K562 (cell line): ENCODE measurements around the gene GAL3ST2. TPM values are rescaled to one million over a fixed set of nuclear protein-coding genes. Genes with fewer than 3 reads are reported as not detected.
"Not testable (repeated sequence)": the region's sequence is repeated elsewhere in the genome, so short reads cannot be mapped to it uniquely, and the experiment has no call there.

Experiments used
- E2F4 ChIP-seq: sonication (generic); formaldehyde crosslinking; IDR thresholded peaks from 2 replicates; pipeline ENCODE4 v1.8.0; 2022; ENCODE audit warnings: mild to moderate bottlenecking, low read depth, missing genetic modification reagents
- LCOR ChIP-seq: sonication (generic); formaldehyde crosslinking; IDR thresholded peaks from 2 replicates; pipeline ENCODE4 v1.8.0; 2022; ENCODE audit warnings: mild to moderate bottlenecking, missing genetic modification reagents
- MGA ChIP-seq: fragments of 450-650 bp; IDR thresholded peaks from 2 replicates; pipeline ENCODE4 v1.6.1; 2016; ENCODE audit warnings: mild to moderate bottlenecking, moderate library complexity
- MYC ChIP-seq, 2 experiments: fragments of 250-450 bp in 1 of 2; sonication (Bioruptor Pico) in 1 of 2; IDR thresholded peaks; 2 replicates each; pipeline versions ENCODE4 v1.5.1 to v1.6.1; 2012 to 2021; ENCODE audit warnings: low read depth in 2 of 2, borderline replicate concordance in 1 of 2, improper control_type of control experiment in 1 of 2, low read length in 1 of 2, mild to moderate bottlenecking in 1 of 2, moderate library complexity in 1 of 2
- ZFX ChIP-seq: sonication (generic); formaldehyde crosslinking; IDR thresholded peaks from 2 replicates; pipeline ENCODE4 v1.8.0; 2022; ENCODE audit warnings: mild to moderate bottlenecking, missing genetic modification reagents, moderate library complexity
- ZNF263 ChIP-seq: sonication (generic); formaldehyde crosslinking; IDR thresholded peaks from 2 replicates; pipeline ENCODE4 v1.8.0; 2022; ENCODE audit warnings: mild to moderate bottlenecking, missing genetic modification reagents, borderline replicate concordance
- ZNF431 ChIP-seq: sonication (generic); formaldehyde crosslinking; IDR thresholded peaks from 2 replicates; pipeline ENCODE4 v1.8.0; 2022; ENCODE audit warnings: mild to moderate bottlenecking, missing genetic modification reagents
- polyA plus RNA-seq, 8 experiments: library from polyadenylated mRNA; depleted of rRNA in 4 of 8; stranded (reverse) in 5 of 8; unstranded in 3 of 8; fragments of >200 nt; fragmentation: Nextera tagmentation in 2 of 8; fragmentation: Illumina TruSeq in 1 of 8; extraction: Ambion mirVana in 2 of 8; extraction: Trizol in 1 of 8; gene quantifications; 2 replicates each; pipeline versions ENCODE4 v1.2.1 to v1.2.3, GENCODE V29; 2011 to 2014; ENCODE audit warnings: inconsistent platforms in 1 of 8, missing spikeins in 1 of 8
- total RNA-seq, 7 experiments: library from RNA; depleted of rRNA in 6 of 7; stranded (reverse); fragments of >200 nt in 6 of 7; fragmentation: Illumina TruSeq in 2 of 7; extraction: Trizol in 2 of 7; gene quantifications; 2 replicates each; pipeline versions ENCODE4 v1.2.1 to v1.2.3, GENCODE V29; 2011 to 2021; ENCODE audit warnings: low replicate concordance in 1 of 7
- TF ChIP-seq, protein P1 (sequence below): fragments of 450-650 bp; IDR thresholded peaks from 2 replicates; pipeline ENCODE4 v1.6.1; 2014; ENCODE audit warnings: low read depth, mild to moderate bottlenecking, moderate library complexity, borderline replicate concordance
- TF ChIP-seq, protein P2 (sequence below): sonication (generic); formaldehyde crosslinking; IDR thresholded peaks from 2 replicates; pipeline ENCODE4 v1.5.0; 2020; ENCODE audit warnings: missing genetic modification reagents

The GAL3ST2 gene
- total and polyA plus RNA-seq, 9 of the 15 experiments (the other 6 are each of a cell fraction or from before 2014, with no cell fraction given) = 0.42 TPM; not detected in 8

DNA sequence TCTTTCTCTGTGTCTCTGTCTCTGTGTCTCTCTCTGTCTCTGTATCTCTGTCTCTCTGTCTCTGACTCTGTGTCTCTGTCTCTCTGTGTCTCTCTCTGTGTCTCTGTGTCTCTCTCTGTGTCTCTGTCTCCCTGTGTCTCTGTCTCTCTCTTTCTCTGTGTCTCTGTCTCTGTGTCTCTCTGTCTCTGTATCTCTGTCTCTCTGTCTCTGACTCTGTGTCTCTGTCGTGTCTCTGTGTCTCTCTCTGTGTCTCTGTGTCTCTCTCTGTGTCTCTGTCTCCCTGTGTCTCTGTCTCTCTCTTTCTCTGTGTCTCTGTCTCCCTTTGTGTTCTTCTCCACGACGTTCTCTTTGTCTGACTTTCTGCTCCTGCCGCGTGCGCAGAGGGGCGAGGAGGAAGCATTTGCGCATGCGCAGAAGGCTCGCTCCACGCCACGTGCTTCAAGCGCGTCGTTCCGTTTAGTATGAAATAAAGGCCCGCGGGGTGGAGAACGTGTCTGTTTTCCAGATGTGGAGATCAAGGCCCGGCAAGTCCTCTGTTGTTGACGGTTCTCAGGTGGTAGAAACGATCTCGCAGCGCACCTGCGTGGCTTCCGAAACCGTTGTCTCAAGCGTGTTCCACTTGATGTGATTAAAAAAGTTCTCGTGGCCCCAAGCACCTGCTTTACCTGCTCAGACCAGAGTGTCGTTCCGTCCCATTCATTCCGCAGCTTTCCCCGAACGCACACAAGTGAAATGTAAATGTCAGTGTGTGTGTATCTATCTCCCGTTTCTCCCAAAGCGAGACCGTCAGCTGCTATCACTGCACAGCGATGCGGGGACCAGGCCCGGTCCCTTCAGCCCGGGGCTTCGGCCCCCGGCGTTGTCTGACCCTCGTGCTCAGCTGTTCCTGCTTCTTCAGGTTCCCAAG is 47.2 kb downstream of the GAL3ST2 start (continued):
- TF ChIP-seq, protein P1, sequence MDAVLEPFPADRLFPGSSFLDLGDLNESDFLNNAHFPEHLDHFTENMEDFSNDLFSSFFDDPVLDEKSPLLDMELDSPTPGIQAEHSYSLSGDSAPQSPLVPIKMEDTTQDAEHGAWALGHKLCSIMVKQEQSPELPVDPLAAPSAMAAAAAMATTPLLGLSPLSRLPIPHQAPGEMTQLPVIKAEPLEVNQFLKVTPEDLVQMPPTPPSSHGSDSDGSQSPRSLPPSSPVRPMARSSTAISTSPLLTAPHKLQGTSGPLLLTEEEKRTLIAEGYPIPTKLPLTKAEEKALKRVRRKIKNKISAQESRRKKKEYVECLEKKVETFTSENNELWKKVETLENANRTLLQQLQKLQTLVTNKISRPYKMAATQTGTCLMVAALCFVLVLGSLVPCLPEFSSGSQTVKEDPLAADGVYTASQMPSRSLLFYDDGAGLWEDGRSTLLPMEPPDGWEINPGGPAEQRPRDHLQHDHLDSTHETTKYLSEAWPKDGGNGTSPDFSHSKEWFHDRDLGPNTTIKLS = peak; percentile 68; the same call in 1 of the 2 replicates
- TF ChIP-seq, protein P2, sequence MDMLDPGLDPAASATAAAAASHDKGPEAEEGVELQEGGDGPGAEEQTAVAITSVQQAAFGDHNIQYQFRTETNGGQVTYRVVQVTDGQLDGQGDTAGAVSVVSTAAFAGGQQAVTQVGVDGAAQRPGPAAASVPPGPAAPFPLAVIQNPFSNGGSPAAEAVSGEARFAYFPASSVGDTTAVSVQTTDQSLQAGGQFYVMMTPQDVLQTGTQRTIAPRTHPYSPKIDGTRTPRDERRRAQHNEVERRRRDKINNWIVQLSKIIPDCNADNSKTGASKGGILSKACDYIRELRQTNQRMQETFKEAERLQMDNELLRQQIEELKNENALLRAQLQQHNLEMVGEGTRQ (CRISPR knock-in tag) = peak; percentile 32; the same call in 1 of the 2 replicates
- 0 out of 2 replicates have a peak, but pooled peaks have one; percentile 22 for TF ChIP-seq E2F4
- TF ChIP-seq ZFX (CRISPR knock-in tag) = peak; percentile 83
- TF ChIP-seq LCOR (CRISPR knock-in tag) = 0 out of 2 replicates have a peak, but pooled peaks have one; percentile 56
- peak; percentile 79; the same call in 1 of the 2 replicates for TF ChIP-seq MYC (IDR thresholded peaks at IDR 0.05; ENCODE audit: low read depth, low read length)
- not testable (repeated sequence) for TF ChIP-seq MYC (CRISPR knock-in tag; IDR thresholded peaks at IDR 0.05; ENCODE audit: borderline replicate concordance, low read depth)
- peak; percentile 57; the same call in 1 of the 2 replicates for TF ChIP-seq ZNF263 (CRISPR knock-in tag)
- TF ChIP-seq ZNF431 (CRISPR knock-in tag) = peak; percentile 80; the same call in 1 of the 2 replicates
- TF ChIP-seq MGA = peak; percentile 98
